ENCODE measurements around the gene PRMT1. TPM values are rescaled to one million over a fixed set of nuclear protein-coding genes. Genes with fewer than 3 reads are reported as not detected.

PRMT1 gene
- total RNA-seq, 1 donor: 341 TPM

DNA sequence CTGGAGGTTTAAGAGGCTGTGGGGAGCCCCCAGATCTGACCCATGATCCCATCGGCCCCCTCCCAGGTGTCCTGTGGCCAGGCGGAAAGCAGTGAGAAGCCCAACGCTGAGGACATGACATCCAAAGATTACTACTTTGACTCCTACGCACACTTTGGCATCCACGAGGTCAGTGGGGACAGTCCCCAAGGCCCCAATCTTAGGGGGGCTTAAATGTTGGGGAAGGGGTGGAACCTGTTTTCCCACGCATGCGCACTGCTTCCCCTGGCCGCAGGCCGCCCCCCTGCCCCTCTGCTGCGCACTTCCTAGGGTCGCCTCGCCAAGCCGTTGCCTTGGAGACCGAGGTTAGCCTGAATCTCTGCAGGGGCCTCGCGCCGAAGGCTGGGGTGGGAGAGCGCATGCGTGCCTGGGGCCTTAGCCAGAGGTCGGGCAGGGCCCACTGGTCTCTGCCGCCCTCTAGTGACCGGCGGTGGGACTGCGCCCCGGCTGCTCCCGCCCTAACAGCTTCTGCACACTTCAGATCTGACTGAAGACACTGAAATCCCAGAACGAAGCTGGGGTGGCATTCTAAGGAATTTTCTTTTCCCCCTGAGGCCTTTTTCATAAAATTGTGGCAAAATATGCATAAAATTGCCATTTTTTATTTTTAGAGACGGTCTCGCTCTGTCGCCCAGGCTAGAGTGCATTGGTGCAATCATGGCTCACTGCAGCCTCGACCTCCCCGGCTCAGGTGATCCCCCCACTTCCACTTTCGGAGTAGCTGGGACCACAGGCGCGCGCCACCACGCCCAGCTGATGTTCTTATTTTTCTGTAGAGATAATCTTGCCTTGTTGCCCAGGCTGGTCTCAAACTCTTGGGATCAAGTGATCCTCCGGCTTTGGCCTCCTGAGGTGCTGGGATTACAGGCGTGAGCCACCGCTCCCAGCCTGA lies 3.6 kb downstream of the PRMT1 start:
- TF ChIP-seq, protein P1, sequence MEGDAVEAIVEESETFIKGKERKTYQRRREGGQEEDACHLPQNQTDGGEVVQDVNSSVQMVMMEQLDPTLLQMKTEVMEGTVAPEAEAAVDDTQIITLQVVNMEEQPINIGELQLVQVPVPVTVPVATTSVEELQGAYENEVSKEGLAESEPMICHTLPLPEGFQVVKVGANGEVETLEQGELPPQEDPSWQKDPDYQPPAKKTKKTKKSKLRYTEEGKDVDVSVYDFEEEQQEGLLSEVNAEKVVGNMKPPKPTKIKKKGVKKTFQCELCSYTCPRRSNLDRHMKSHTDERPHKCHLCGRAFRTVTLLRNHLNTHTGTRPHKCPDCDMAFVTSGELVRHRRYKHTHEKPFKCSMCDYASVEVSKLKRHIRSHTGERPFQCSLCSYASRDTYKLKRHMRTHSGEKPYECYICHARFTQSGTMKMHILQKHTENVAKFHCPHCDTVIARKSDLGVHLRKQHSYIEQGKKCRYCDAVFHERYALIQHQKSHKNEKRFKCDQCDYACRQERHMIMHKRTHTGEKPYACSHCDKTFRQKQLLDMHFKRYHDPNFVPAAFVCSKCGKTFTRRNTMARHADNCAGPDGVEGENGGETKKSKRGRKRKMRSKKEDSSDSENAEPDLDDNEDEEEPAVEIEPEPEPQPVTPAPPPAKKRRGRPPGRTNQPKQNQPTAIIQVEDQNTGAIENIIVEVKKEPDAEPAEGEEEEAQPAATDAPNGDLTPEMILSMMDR (IDR thresholded peaks at IDR 0.05; ENCODE audit: insufficient read depth, low read depth, low read length): peak; percentile 99
- DNase-seq (ENCODE audit: low read depth): peak; percentile 84
- peak overlapping the region; percentile 30 for H3K4me3 ChIP-seq (ENCODE audit: low read depth, low read length)

DNA sequence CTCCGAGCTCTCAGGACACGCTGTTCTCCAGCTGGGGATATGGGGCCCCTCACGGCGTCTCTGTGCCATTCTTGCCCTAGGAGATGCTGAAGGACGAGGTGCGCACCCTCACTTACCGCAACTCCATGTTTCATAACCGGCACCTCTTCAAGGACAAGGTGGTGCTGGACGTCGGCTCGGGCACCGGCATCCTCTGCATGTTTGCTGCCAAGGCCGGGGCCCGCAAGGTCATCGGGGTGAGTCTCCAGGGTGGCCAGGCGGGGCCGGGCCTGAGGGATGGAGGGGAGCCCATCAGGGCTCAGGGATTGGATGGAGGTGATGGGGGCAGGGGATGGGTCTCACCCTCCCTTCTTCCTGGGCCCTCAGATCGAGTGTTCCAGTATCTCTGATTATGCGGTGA lies 4.8 kb downstream of the PRMT1 start:
- no peak overlapping the region for H3K4me3 ChIP-seq (ENCODE audit: low read depth, low read length)
- TF ChIP-seq, protein P1 (IDR thresholded peaks at IDR 0.05; ENCODE audit: insufficient read depth, low read depth, low read length): no peak
- no peak for DNase-seq (ENCODE audit: low read depth)

DNA sequence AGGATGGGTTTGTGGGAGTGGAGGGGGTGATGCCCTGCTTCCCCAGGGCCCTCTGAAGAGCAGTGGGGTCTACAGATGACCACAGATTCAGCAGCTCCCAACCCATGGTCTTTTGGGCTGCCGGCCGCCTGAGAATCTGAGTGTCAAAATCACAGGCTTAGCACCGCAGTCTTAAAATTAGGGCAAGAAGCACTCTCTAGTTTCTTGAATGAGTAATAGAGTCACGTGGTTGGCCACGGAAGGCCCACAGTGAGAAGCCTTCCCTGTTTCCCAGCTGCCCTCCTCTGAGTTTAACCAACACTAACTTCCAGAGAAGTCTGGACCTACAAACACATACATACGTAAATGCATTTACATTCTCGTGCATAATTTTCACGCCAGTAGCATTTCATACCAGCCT lies 5.2 kb downstream of the PRMT1 start:
- peak; percentile 14 for DNase-seq (ENCODE audit: low read depth)
- no peak overlapping the region for H3K4me3 ChIP-seq (ENCODE audit: low read depth, low read length)
- TF ChIP-seq, protein P1 (IDR thresholded peaks at IDR 0.05; ENCODE audit: insufficient read depth, low read depth, low read length): no peak

DNA sequence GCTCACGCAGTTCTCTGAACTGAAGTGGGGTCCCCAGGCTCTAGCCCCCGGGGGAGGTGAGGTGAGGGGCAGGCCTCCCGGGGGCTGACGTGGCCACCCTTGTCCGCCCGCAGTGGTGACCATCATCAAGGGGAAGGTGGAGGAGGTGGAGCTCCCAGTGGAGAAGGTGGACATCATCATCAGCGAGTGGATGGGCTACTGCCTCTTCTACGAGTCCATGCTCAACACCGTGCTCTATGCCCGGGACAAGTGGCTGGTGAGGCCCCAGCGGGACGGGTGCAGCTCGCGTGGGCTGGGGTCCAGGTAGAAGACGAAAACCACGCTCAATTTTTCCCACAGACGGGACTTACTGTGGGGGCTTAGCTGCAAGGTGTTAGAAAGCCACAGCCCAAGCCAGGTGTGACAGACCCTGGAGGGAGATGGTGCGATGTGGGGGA lies 6.8 kb downstream of the PRMT1 start:
- TF ChIP-seq, protein P1 (IDR thresholded peaks at IDR 0.05; ENCODE audit: insufficient read depth, low read depth, low read length): no peak
- no peak for DNase-seq (ENCODE audit: low read depth)
- no peak overlapping the region for H3K4me3 ChIP-seq (ENCODE audit: low read depth, low read length)

DNA sequence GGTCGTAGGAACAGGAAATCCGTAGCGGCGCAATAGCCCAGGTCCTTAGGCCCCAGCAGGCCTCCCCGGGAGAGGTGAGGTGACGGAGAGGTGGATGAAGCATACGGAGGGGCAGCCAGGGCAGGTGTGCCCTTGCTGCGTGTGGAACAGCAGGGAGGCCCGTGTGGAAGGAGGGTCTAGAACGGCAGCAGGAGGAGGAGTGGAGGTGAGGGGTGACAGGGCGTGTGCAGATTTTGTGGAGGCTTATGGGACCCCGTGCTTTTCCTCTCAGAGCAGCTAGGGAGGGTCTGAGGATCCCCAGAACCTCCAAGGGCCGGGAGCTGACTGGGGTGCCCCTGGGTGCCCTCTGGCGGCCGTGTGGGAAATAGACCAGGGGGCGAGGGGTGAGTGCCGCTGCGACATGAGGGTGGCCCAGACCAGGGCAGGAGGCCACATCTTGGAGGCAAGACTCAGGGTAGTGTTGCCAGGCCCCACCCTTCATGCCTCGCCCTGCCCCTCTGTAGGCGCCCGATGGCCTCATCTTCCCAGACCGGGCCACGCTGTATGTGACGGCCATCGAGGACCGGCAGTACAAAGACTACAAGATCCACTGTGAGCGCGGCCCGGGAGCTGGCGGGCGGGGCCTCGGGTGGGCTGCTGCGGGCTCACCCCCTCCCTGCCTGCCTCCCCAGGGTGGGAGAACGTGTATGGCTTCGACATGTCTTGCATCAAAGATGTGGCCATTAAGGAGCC lies 7.3 kb downstream of the PRMT1 start:
- no peak overlapping the region for H3K4me3 ChIP-seq (ENCODE audit: low read depth, low read length)
- TF ChIP-seq, protein P1 (IDR thresholded peaks at IDR 0.05; ENCODE audit: insufficient read depth, low read depth, low read length): peak; percentile 44
- no peak for DNase-seq (ENCODE audit: low read depth)

DNA sequence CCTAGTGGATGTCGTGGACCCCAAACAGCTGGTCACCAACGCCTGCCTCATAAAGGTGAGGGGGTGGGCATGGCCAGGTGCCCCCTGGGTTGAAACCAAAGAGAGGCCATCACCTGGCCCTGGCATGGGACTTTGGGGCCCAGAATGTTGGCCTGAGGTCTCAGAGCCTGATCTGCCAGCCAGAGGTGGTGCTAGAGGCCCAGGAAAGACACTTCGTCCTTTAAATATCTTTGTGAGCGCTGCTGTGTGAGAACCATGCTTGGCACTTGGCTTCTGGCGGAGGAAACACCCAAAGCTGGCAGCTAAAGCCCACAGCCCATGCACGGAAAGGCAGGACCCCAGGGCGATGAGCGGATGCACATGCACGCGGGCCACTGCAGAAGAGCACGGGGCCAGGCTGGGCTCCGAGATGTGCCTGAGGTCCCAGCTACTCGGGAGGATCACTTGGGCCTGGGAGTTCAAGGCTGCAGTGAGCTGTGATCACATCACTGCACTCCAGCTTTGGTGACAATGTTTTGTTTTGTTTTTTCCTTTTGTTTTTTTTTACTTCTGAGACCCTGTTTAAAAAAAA lies 8.0 kb downstream of the PRMT1 start:
- TF ChIP-seq, protein P1 (IDR thresholded peaks at IDR 0.05; ENCODE audit: insufficient read depth, low read depth, low read length): no peak
- no peak overlapping the region for H3K4me3 ChIP-seq (ENCODE audit: low read depth, low read length)
- no peak for DNase-seq (ENCODE audit: low read depth)
